DND-41 (cell line): ENCODE measurements around the gene IL21.

Source experiments
- ATAC-seq: fragments of 200-7000 bp; cut with Tn5 transposase; 3 replicates; pipeline ENCODE4 v1.9.1; 2021; ENCODE audit warnings: low read depth; ENCODE audit not compliant: insufficient read depth
- DNase-seq: peaks from one replicate; pipeline ENCODE4 v3.0.0-alpha.2; 2020
- H2AFZ ChIP-seq: 2 replicates; pipeline ENCODE4 v1.6.0; 2012; ENCODE audit warnings: low read depth, low read length
- H3K27ac ChIP-seq: 2 replicates; pipeline ENCODE4 v1.5.1; 2012; ENCODE audit warnings: low read length, inconsistent platforms
- H3K27me3 ChIP-seq: fragments of 200-600 bp; sonication (generic); 2 replicates; pipeline ENCODE4 v1.6.0; 2012; ENCODE audit warnings: low read length, mild to moderate bottlenecking, inconsistent platforms; ENCODE audit not compliant: insufficient read depth, poor library complexity
- H3K36me3 ChIP-seq: 2 replicates; pipeline ENCODE4 v1.5.1; 2012; ENCODE audit warnings: low read length, inconsistent platforms; ENCODE audit not compliant: insufficient read depth
- H3K4me1 ChIP-seq: 2 replicates; pipeline ENCODE4 v1.5.1; 2012; ENCODE audit warnings: mild to moderate bottlenecking, low read length; ENCODE audit not compliant: insufficient read depth
- H3K4me2 ChIP-seq: 2 replicates; pipeline ENCODE4 v1.6.0; 2012; ENCODE audit warnings: mild to moderate bottlenecking, moderate library complexity, low read length, inconsistent platforms; ENCODE audit not compliant: insufficient read depth
- H3K4me3 ChIP-seq, 2 experiments: fragments of 200-600 bp in 1 of 2; shearing (Covaris generic) in 1 of 2; 2 replicates each; pipeline ENCODE4 v1.5.1; 2012 to 2016; ENCODE audit warnings: inconsistent platforms in 2 of 2, low read length in 2 of 2, mild to moderate bottlenecking in 2 of 2, low read depth in 1 of 2, moderate library complexity in 1 of 2
- H3K79me2 ChIP-seq: 2 replicates; pipeline ENCODE4 v1.6.0; 2012; ENCODE audit warnings: low read length, inconsistent platforms; ENCODE audit not compliant: insufficient read depth
- H3K9ac ChIP-seq: 2 replicates; pipeline ENCODE4 v1.6.0; 2012; ENCODE audit warnings: low read depth, mild to moderate bottlenecking, inconsistent platforms, low read length, moderate library complexity
- H3K9me3 ChIP-seq: 2 replicates; pipeline ENCODE4 v1.5.1; 2012; ENCODE audit warnings: low read length, moderate library complexity, mild to moderate bottlenecking, inconsistent platforms; ENCODE audit not compliant: insufficient read depth, severe bottlenecking
- H4K20me1 ChIP-seq: 2 replicates; pipeline ENCODE4 v1.6.0; 2012; ENCODE audit warnings: low read length; ENCODE audit not compliant: insufficient read depth
- EZH2 ChIP-seq: IDR thresholded peaks from 3 replicates; pipeline ENCODE4 v1.6.1; 2012; ENCODE audit warnings: borderline replicate concordance, low read depth, mild to moderate bottlenecking, moderate library complexity, low read length, inconsistent platforms; ENCODE audit not compliant: severe bottlenecking
- TF ChIP-seq, protein P1 (sequence below): IDR thresholded peaks from 2 replicates; pipeline ENCODE4 v1.5.1; 2012; ENCODE audit warnings: borderline replicate concordance, low read length, moderate library complexity, mild to moderate bottlenecking; ENCODE audit not compliant: poor library complexity, severe bottlenecking; ENCODE audit errors: extremely low read depth

IL21 gene

DNA sequence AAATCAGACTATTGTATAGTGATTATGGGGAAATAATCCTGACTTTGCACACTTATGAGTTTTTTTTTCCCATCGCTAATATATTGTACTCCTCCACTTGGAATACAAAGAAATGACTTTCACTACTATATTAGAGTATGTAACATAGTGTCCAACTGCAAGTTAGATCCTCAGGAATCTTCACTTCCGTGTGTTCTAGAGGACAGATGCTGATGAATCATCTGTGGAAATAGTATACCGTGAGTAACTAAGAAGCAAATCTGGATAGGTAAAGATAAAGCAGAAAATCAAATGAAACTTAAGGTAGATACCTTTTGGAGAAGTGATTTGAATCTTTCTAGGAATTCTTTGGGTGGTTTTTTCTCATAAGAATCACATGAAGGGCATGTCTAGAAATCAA, 8.3 kb downstream of the IL21 start:
- no peak for TF ChIP-seq EZH2
- TF ChIP-seq, protein P1, sequence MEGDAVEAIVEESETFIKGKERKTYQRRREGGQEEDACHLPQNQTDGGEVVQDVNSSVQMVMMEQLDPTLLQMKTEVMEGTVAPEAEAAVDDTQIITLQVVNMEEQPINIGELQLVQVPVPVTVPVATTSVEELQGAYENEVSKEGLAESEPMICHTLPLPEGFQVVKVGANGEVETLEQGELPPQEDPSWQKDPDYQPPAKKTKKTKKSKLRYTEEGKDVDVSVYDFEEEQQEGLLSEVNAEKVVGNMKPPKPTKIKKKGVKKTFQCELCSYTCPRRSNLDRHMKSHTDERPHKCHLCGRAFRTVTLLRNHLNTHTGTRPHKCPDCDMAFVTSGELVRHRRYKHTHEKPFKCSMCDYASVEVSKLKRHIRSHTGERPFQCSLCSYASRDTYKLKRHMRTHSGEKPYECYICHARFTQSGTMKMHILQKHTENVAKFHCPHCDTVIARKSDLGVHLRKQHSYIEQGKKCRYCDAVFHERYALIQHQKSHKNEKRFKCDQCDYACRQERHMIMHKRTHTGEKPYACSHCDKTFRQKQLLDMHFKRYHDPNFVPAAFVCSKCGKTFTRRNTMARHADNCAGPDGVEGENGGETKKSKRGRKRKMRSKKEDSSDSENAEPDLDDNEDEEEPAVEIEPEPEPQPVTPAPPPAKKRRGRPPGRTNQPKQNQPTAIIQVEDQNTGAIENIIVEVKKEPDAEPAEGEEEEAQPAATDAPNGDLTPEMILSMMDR, result no peak
- H3K4me2 ChIP-seq, result no peak overlapping the region
- no peaks in the 10 kb centered on the region for H3K79me2 ChIP-seq
- H3K9ac ChIP-seq, result no peak overlapping the region
- peaks cover 35% of the 10 kb centered on the region for H3K27me3 ChIP-seq
- no peak overlapping the region for H3K4me3 ChIP-seq
- no peaks in the 10 kb centered on the region for H3K36me3 ChIP-seq
- no peak overlapping the region for H2AFZ ChIP-seq
- H3K27ac ChIP-seq, result no peak overlapping the region
- H4K20me1 ChIP-seq, result peaks cover 3% of the 10 kb centered on the region; the same call in 1 of the 2 replicates
- no peaks in the 10 kb centered on the region for H3K9me3 ChIP-seq
- ATAC-seq, result no peak
- DNase-seq, result no peak
- no peaks in the 10 kb centered on the region for H3K4me1 ChIP-seq

DNA sequence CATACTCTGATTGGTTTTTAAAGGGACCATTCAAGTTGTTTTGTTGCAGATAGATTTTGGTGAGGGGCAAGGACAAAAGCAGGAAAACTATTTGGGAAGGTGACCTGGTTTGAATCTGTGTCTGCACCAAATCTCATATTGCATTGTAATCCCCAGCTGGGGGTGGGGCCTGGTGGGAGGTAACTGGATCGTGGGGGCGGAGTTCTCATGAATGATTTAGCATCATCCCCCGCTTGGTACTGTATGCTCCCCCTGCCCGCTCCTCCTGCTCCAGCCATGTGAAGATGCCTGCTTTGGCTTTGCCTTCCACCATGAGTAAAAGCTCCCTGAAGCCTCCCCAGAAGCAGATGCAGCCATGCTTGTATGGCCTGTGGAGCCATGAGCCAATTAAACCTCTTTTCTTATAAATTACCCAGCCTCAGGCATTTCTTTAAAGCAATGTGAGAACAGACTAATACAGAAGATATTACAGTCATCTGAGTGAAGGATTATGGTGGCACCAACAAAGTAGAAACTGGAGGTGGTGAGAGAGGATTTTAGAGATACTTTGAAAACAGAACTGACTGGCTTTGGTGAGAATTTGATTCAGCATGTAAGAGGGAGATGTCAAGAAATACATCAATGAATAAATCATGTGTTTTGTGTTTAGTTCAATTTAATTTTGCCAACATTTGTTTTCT, 14.4 kb downstream of the IL21 start:
- peaks cover 54% of the 10 kb centered on the region for H3K27me3 ChIP-seq
- H3K36me3 ChIP-seq, result no peaks in the 10 kb centered on the region
- DNase-seq, result no peak
- H3K9ac ChIP-seq, result no peak overlapping the region
- H3K4me1 ChIP-seq, result no peaks in the 10 kb centered on the region
- H2AFZ ChIP-seq, result no peak overlapping the region
- H3K4me3 ChIP-seq, result no peak overlapping the region
- H3K9me3 ChIP-seq, result no peaks in the 10 kb centered on the region
- no peak overlapping the region for H3K4me2 ChIP-seq
- ATAC-seq, result no peak
- peaks cover 6% of the 10 kb centered on the region; the same call in 1 of the 2 replicates for H4K20me1 ChIP-seq
- TF ChIP-seq, protein P1, result no peak
- TF ChIP-seq EZH2, result no peak
- no peaks in the 10 kb centered on the region for H3K79me2 ChIP-seq
- H3K27ac ChIP-seq, result no peak overlapping the region

DNA sequence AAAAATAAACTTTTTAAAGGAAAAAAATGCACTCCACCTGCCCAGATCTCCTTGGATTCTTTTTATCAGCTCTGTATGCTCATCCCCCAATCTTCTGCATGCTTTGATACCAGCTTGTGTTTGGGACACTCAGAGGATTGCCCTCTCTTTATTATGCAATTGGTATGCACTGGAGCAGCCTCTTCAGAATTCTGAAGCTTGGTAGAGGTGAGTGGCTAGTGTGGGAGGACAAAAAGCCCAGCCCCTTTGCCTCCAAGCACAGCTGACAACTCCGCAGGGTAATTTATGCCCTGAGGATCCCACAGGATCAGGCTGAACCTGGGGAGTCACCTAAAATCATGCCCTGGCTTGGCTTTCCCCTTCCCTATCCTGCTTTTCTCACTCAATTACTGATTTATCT, 16.7 kb downstream of the IL21 start:
- Histone ChIP-seq H3K9me3 (no peaks in the 10 kb centered on the region), H3K9ac (no peak overlapping the region), H2AFZ (no peak overlapping the region), H4K20me1 (peaks cover 5% of the 10 kb centered on the region; the same call in 1 of the 2 replicates), H3K27ac (no peak overlapping the region), H3K4me1 (no peaks in the 10 kb centered on the region), H3K27me3 (peaks cover 67% of the 10 kb centered on the region), H3K36me3 (no peaks in the 10 kb centered on the region), H3K4me3 (no peak overlapping the region), H3K79me2 (no peaks in the 10 kb centered on the region), H3K4me2 (no peak overlapping the region)
- TF ChIP-seq EZH2, result no peak
- TF ChIP-seq, protein P1, result no peak
- DNase-seq (no peak), ATAC-seq (no peak)

DNA sequence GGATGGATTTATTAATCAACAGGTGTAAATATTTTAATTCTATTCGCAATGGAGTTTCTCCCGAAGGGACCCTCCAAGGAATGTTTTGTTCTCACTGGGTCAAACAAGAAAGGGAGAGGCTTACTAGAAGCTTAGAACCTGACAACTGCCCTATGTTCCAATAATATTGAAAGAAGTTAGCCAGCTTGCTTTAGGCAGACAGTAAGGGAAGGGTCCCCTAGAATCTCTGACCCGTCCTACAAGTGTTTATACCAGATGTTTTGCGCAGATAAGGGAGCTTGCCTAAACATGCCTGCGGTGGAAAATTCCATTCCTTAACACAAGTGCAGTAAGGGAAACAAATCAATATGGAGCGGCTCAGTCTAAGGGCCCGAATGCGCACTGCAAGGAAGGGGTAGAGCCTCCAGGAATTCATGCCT, 17.7 kb downstream of the IL21 start:
- Histone ChIP-seq H3K4me3 (no peak overlapping the region), H3K27ac (no peak overlapping the region), H3K27me3 (peaks cover 58% of the 10 kb centered on the region), H3K4me2 (no peak overlapping the region), H3K79me2 (no peaks in the 10 kb centered on the region), H4K20me1 (peaks cover 4% of the 10 kb centered on the region; the same call in 1 of the 2 replicates), H3K4me1 (no peaks in the 10 kb centered on the region), H3K9me3 (no peaks in the 10 kb centered on the region), H3K36me3 (no peaks in the 10 kb centered on the region), H3K9ac (no peak overlapping the region), H2AFZ (no peak overlapping the region)
- DNase-seq, result no peak
- no peak for ATAC-seq
- TF ChIP-seq, protein P1, result no peak
- TF ChIP-seq EZH2, result no peak
